GM12878 (cell line): ENCODE data around the gene PDE3B. TPM values are rescaled to one million over a fixed set of nuclear protein-coding genes. Genes with fewer than 3 reads are reported as not detected.
A peak's percentile ranks its signal among the peaks of the same experiment; 100 is the strongest.

Experiments
- ATAC-seq: fragments of 200-7000 bp; cut with Tn5 transposase; 3 replicates; pipeline ENCODE4 v1.9.1; 2020; ENCODE audit warnings: mild to moderate bottlenecking, moderate library complexity
- BruUV-seq: library from RNA; stranded (reverse); fragments of 400-500 nt; replicated peaks from 2 replicates; lab custom pipeline; 2021; lab: Mats Ljungman, UMichigan
- CTCF ChIA-PET: fragments of 300-600 bp; sonication (Branson Sonifier 250); formaldehyde crosslinking; extraction: SDS; loops from one replicate; lab custom pipeline; 2021; ENCODE audit warnings: inconsistent platforms; lab: Yijun Ruan, JAX
- POLR2A ChIA-PET: fragments of 350-600 bp; formaldehyde crosslinking; extraction: SDS; loops from one replicate; lab custom pipeline; 2021; ENCODE audit warnings: inconsistent platforms; lab: Charles Lee
- RAD21 ChIA-PET: fragments of 300-600 bp; sonication (Branson Sonifier 250); formaldehyde crosslinking; loops from one replicate; lab custom pipeline; 2023; ENCODE audit warnings: antibody characterized with exemption; ENCODE audit not compliant: unreplicated experiment; lab: Charles Lee
- SMC1A ChIA-PET: fragments of 300-600 bp; sonication (Branson Sonifier 250); formaldehyde crosslinking; loops from one replicate; lab custom pipeline; 2023; ENCODE audit not compliant: unreplicated experiment, uncharacterized antibody; lab: Charles Lee
- DNase-seq: peaks from one replicate; pipeline ENCODE4 v3.0.0-alpha.2; 2011; ENCODE audit warnings: low read depth, low spot score
- FAIRE-seq: peaks from 3 replicates; lab custom pipeline; 2011; peaks lifted over from hg19 to GRCh38; lab: Jason Lieb, UNC
- H2AFZ ChIP-seq: 2 replicates; pipeline ENCODE4 v1.6.0; 2011; ENCODE audit warnings: low read depth, low read length, control low read depth; ENCODE audit not compliant: control insufficient read depth
- H3K27ac ChIP-seq: 2 replicates; pipeline ENCODE4 v1.5.1; 2011; ENCODE audit warnings: control low read depth; ENCODE audit not compliant: control insufficient read depth, insufficient read depth
- H3K27me3 ChIP-seq, 2 experiments: replicated peaks in 1 of 2; 2 replicates each; pipeline versions ENCODE4 v1.6.0 to v1.6.1; 2011; ENCODE audit warnings: low read length in 1 of 2; ENCODE audit not compliant: control insufficient read depth in 2 of 2, insufficient read depth in 2 of 2
- H3K36me3 ChIP-seq, 2 experiments: 2 replicates each; pipeline ENCODE4 v1.5.1; 2011; ENCODE audit warnings: low read length in 1 of 2; ENCODE audit not compliant: control insufficient read depth in 2 of 2, insufficient read depth in 2 of 2
- H3K4me1 ChIP-seq: 2 replicates; pipeline ENCODE4 v1.6.1; 2011; ENCODE audit warnings: mild to moderate bottlenecking, low read length, moderate library complexity, mixed read lengths; ENCODE audit not compliant: control insufficient read depth, insufficient read depth
- H3K4me2 ChIP-seq: 2 replicates; pipeline ENCODE4 v1.6.0; 2011; ENCODE audit warnings: control low read depth; ENCODE audit not compliant: control insufficient read depth, insufficient read depth
- H3K4me3 ChIP-seq: fragments of 200-600 bp; sonication (generic); 2 replicates; pipeline ENCODE4 v1.5.1; 2016
- H3K79me2 ChIP-seq: 2 replicates; pipeline ENCODE4 v1.6.0; 2011; ENCODE audit warnings: low read length; ENCODE audit not compliant: control insufficient read depth, insufficient read depth
- H3K9ac ChIP-seq: 2 replicates; pipeline ENCODE4 v1.8.0; 2011; ENCODE audit warnings: low read length, control low read depth, mixed read lengths; ENCODE audit not compliant: control insufficient read depth, insufficient read depth
- H3K9me3 ChIP-seq: replicated peaks from 3 replicates; pipeline ENCODE4 v1.5.1; 2011; ENCODE audit warnings: mild to moderate bottlenecking, low read length; ENCODE audit not compliant: control insufficient read depth, insufficient read depth
- H4K20me1 ChIP-seq: 2 replicates; pipeline ENCODE4 v1.6.0; 2011; ENCODE audit not compliant: control insufficient read depth, insufficient read depth
- BCL11A ChIP-seq: IDR thresholded peaks from 2 replicates; pipeline ENCODE4 v1.6.1; 2011; ENCODE audit warnings: low read depth, low read length
- CREM ChIP-seq: IDR thresholded peaks from 2 replicates; pipeline ENCODE4 v1.6.1; 2014; ENCODE audit warnings: antibody characterized with exemption, low read depth
- DPF2 ChIP-seq: fragments of 450-650 bp; IDR thresholded peaks from 2 replicates; pipeline ENCODE4 v1.6.1; 2017; ENCODE audit warnings: mild to moderate bottlenecking
- EED ChIP-seq: sonication (generic); IDR thresholded peaks from 2 replicates; pipeline ENCODE4 v1.6.1; 2016; ENCODE audit warnings: antibody characterized with exemption, low read depth
- EP300 ChIP-seq, 2 experiments: fragments of 150-350 bp in 1 of 2; IDR thresholded peaks; 2 replicates each; pipeline ENCODE4 v1.6.1; 2011 to 2012; ENCODE audit warnings: low read depth in 2 of 2, low read length in 2 of 2, borderline replicate concordance in 1 of 2, improper control_type of control experiment in 1 of 2, inconsistent platforms in 1 of 2; ENCODE audit not compliant: control insufficient read depth in 1 of 2
- IKZF2 ChIP-seq, 2 experiments: fragments of 450-650 bp; IDR thresholded peaks; 2 replicates each; pipeline ENCODE4 v1.6.1; 2017; ENCODE audit warnings: mild to moderate bottlenecking in 2 of 2, moderate library complexity in 2 of 2
- JUNB ChIP-seq: IDR thresholded peaks from 2 replicates; pipeline ENCODE4 v1.6.1; 2016; ENCODE audit warnings: antibody characterized with exemption, mild to moderate bottlenecking
- MTA2 ChIP-seq: fragments of 450-650 bp; IDR thresholded peaks from 2 replicates; pipeline ENCODE4 v1.6.1; 2016; ENCODE audit warnings: low read depth, mild to moderate bottlenecking, moderate library complexity
- NBN ChIP-seq: fragments of 450-650 bp; IDR thresholded peaks from 2 replicates; pipeline ENCODE4 v1.6.1; 2016
- NFIC ChIP-seq: IDR thresholded peaks from 2 replicates; pipeline ENCODE4 v1.6.1; 2012; ENCODE audit warnings: low read depth, mild to moderate bottlenecking, inconsistent platforms, low read length, moderate library complexity
- NR2F1 ChIP-seq: fragments of 450-650 bp; conservative IDR thresholded peaks from 2 replicates; pipeline ENCODE4 v1.6.1; 2017; ENCODE audit warnings: mild to moderate bottlenecking
- PAX5 ChIP-seq: IDR thresholded peaks from 2 replicates; pipeline ENCODE4 v1.6.1; 2011; ENCODE audit warnings: low read depth, low read length, borderline replicate concordance
- PKNOX1 ChIP-seq: fragments of 450-650 bp; IDR thresholded peaks from 2 replicates; pipeline ENCODE4 v1.6.1; 2016; ENCODE audit warnings: mild to moderate bottlenecking
- RELA ChIP-seq: fragments of 450-650 bp; IDR thresholded peaks from 2 replicates; pipeline ENCODE4 v1.8.0; 2014; ENCODE audit warnings: borderline replicate concordance; ENCODE audit not compliant: partially characterized antibody
- RELB ChIP-seq: fragments of 450-650 bp; IDR thresholded peaks from 2 replicates; pipeline ENCODE4 v1.6.1; 2017; ENCODE audit warnings: low read depth, mild to moderate bottlenecking, moderate library complexity
- RUNX3 ChIP-seq: IDR thresholded peaks from 2 replicates; pipeline ENCODE4 v1.6.1; 2012; ENCODE audit warnings: low read length, inconsistent platforms
- SPI1 ChIP-seq: IDR thresholded peaks from 2 replicates; pipeline ENCODE4 v1.6.1; 2011; ENCODE audit warnings: low read depth, mild to moderate bottlenecking, low read length, moderate library complexity, borderline replicate concordance; ENCODE audit not compliant: insufficient read depth
- SREBF2 ChIP-seq: IDR thresholded peaks from 2 replicates; pipeline ENCODE4 v1.6.1; 2012; ENCODE audit warnings: mild to moderate bottlenecking, low read length
- WGBS: methylation state at CpG from one replicate; pipeline ENCODE4 v1.1.6; 2016; ENCODE audit warnings: low lambda C conversion rate; ENCODE audit not compliant: insufficient replicate concordance, insufficient coverage; ENCODE audit errors: missing lambda C conversion rate; 5-methylcytosine and 5-hydroxymethylcytosine counted together
- in situ Hi-C: fragments of 300-500 bp; cut with MboI; formaldehyde crosslinking; loops from 9 replicates; pipeline ENCODE4 v1.14.3; 2018; ENCODE audit warnings: mixed read lengths
- intact Hi-C: fragments of 100-400 bp; cut with micrococcal nuclease; formaldehyde crosslinking; loops from one replicate; pipeline ENCODE4 v1.14.2; 2022; ENCODE audit not compliant: unreplicated experiment
- polyA plus RNA-seq, 11 experiments: library from polyadenylated mRNA; depleted of rRNA in 4 of 11; unstranded in 6 of 11; stranded (reverse) in 5 of 11; fragments of >200 nt; fragmentation: Nextera tagmentation in 4 of 11; fragmentation: Illumina TruSeq in 1 of 11; extraction: Ambion mirVana in 4 of 11; extraction: Trizol in 1 of 11; gene quantifications; 1 replicate in 1 of 11; 2 replicates in 10 of 11; pipeline versions ENCODE4 v1.2.1 to v1.2.3, GENCODE V29; 2011 to 2016; ENCODE audit warnings: inconsistent platforms in 2 of 11, missing spikeins in 2 of 11, low read depth in 1 of 11
- total RNA-seq, 4 experiments: library from RNA; depleted of rRNA in 3 of 4; stranded (reverse); fragments of >200 nt in 3 of 4; fragmentation: Illumina TruSeq in 1 of 4; extraction: Trizol in 1 of 4; gene quantifications; 2 replicates each; pipeline versions ENCODE4 v1.2.1 to v1.2.3, GENCODE V29; 2013 to 2021

The PDE3B gene
- total and polyA plus RNA-seq, 10 of the 15 experiments (the other 5 are each of a cell fraction or from before 2014, with no cell fraction given): 0.04 to 3.1 (median 1.9) TPM

- H3K27ac ChIP-seq: no peak overlapping the region
- intact Hi-C loops: loop anchor here (5.0 kb wide), 1 partner anchor 124 kb away; the partner anchor contains the start of gene CYP2R1
- H3K36me3 ChIP-seq: no peaks in the 10 kb centered on the region
- H2AFZ ChIP-seq: no peak overlapping the region
- peak overlapping the region; percentile 33; the same call in 1 of the 2 replicates for H3K4me2 ChIP-seq
- RAD21 ChIA-PET: no interaction called here
- ATAC-seq: peak; percentile 65
- no TSS peak for BruUV-seq
- H3K9me3 ChIP-seq: no peaks in the 10 kb centered on the region
- SMC1A ChIA-PET: interaction anchor here (1.1 kb wide), 1 partner anchor 444 kb away, joined by 3 read pairs; no protein-coding TSS in a partner anchor
- no peak for DNase-seq
- no peaks in the 10 kb centered on the region for H4K20me1 ChIP-seq
- in situ Hi-C loops: loop anchor here (25.0 kb wide), 1 partner anchor 231 kb away; no protein-coding TSS in a partner anchor
- no peaks in the 10 kb centered on the region; a peak in 1 of 4 replicates for H3K27me3 ChIP-seq
- no peaks in the 10 kb centered on the region for H3K79me2 ChIP-seq
- peaks cover 12% of the 10 kb centered on the region; the same call in 1 of the 2 replicates for H3K4me1 ChIP-seq
- WGBS: 48% methylated on average over 2 of the region's 2 CpGs
- no peak overlapping the region for H3K4me3 ChIP-seq
- POLR2A ChIA-PET: no interaction called here
- CTCF ChIA-PET: interaction anchor here (0.7 to 1.2 kb wide), 3 partner anchors 140 to 527 kb away, joined by 3 to 4 read pairs (median 3); no protein-coding TSS in a partner anchor
- no peak overlapping the region for H3K9ac ChIP-seq
- peak; percentile 13 for FAIRE-seq
- TF ChIP-seq MTA2 (peak; percentile 49; the same call in 1 of the 2 replicates), CREM (0 out of 2 replicates have a peak, but pooled peaks have one; percentile 19), NBN (no peak), NR2F1 (no peak), SPI1 (peak; percentile 60; the same call in 1 of the 2 replicates), PKNOX1 (no peak), RUNX3 (peak; percentile 80), EP300 (IDR thresholded peaks at IDR 0.05; ENCODE audit: borderline replicate concordance in 1 of 2, control insufficient read depth in 1 of 2, low read depth in 2 of 2, low read length in 2 of 2) (peak; percentile 78 to 83; a peak in 3 of 4 replicates), SREBF2 (no peak), BCL11A (peak; percentile 61; the same call in 1 of the 2 replicates), RELB (peak; percentile 62; the same call in 1 of the 2 replicates), DPF2 (peak; percentile 56; the same call in 1 of the 2 replicates), JUNB (peak; percentile 52), IKZF2 (IDR thresholded peaks at IDR 0.05) (peak; percentile 35 to 63; a peak in 2 of 4 replicates), RELA (peak; percentile 41), PAX5 (peak; percentile 38; the same call in 1 of the 2 replicates), EED (peak; percentile 24; the same call in 1 of the 2 replicates), NFIC (peak; percentile 46; the same call in 1 of the 2 replicates)
Measured at GRCh38 chr11:14768526-14769188, 125.1 kb downstream of the PDE3B start.
